GM21526 (cell line): ENCODE results near the gene CXCR6.

Experiments
- ATAC-seq: cut with Tn5 transposase; IDR thresholded peaks from one replicate; pipeline ENCODE4 v1.9.1; 2021; ENCODE audit warnings: moderate library complexity; ENCODE audit not compliant: unreplicated experiment, low FRiP score

Gene CXCR6

GRCh38 chr3:45943207-45943846, at the start of gene CXCR6:
CXCR6 (plus strand) TSS chr3:45943464; CDS start chr3:45946482, 3,018 bp downstream.
- no peak for ATAC-seq

DNA sequence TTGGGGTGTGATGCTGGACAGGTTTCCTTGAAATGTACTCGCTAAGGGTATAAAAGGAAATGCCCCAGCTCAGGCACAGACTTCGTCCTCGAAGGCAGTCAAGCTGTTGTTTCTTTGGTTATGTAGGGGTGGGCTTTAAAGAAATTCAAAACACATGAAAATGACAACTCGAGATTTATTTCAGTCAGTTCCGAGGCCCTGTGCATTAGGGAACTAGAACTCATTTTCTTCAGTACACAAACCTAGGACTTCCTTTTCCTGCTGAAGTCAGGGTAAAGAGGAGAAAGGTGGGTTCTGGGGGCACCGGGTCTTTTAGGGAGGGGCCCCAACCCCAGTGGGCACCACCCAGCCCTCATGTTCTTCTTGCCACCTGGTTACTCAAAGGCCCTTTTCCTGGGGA, 49.2 kb upstream of the CXCR6 start:
- ATAC-seq, result no peak

- no peak for ATAC-seq
These were observed 47.4 kb upstream of the CXCR6 start for GRCh38 chr3:45895686-45896468.

GRCh38 chr3:45896956-45897355, 46.3 kb upstream of the CXCR6 start:
- no peak for ATAC-seq

DNA sequence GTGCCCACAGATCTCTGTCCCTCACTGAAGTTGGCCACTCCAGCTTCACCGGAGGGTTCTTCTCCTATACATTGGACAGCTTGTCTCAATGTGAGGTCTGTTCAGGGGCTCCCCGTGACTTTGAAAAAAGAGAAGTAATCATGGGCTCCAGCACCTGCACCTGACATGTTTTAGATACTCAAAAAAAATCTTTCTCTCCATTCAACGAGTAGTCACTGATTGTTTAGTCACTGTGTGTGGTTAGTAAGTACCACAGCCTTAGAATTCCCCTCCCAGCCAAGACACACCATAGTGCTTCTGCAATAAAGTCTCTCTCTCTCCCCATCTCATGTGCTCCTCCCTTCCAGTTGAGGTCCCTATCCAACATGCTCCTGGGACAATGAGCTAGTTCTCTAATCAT, 38.3 kb upstream of the CXCR6 start:
- no peak for ATAC-seq

- no peak for ATAC-seq
These were observed 37.5 kb upstream of the CXCR6 start for GRCh38 chr3:45905755-45906154.

DNA sequence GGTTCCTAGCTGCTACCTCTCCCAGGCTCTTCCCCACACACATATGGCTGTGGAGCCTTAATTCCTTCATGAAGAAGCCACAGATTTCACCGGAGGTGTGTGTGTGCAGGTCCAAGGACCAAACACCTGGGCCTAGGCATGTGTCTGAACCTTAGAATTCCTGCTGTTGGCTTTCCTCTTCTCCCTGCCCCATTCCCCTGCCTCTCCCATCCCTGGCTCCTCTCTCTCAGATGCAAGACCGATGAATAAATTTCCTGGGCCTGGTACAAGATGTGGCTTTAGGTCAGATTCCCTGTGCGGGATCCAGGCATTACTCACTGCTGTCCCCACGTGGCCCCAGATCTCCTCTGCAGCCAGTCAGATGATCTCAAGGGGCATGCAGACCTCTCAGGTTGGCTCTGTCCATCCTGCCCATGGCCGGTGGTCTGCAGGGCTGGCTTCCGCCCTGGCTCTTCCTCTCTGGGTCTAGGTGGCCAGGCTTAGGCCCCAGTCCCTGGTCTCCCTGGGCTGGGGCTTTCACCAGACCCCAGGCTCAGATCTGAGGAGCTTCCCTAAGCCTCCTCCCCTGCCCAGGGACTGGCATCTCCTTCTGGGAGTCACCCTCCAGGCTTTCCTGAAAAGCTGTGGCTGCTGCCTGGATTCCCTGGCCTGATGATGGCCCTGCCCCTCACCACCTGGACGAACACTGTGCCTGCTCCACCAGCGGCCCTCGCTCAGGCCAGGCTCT, 36.4 kb upstream of the CXCR6 start:
- ATAC-seq, result no peak

GRCh38 chr3:45907769-45908705, 35.2 kb upstream of the CXCR6 start:
- ATAC-seq, result no peak

GRCh38 chr3:45908761-45909160, 34.5 kb upstream of the CXCR6 start:
- no peak for ATAC-seq

- ATAC-seq, result no peak
These were observed 33.7 kb upstream of the CXCR6 start for GRCh38 chr3:45909542-45909941.

- no peak for ATAC-seq
These were observed 32.4 kb upstream of the CXCR6 start for GRCh38 chr3:45910892-45911291.

- ATAC-seq, result no peak
These were observed 31.6 kb upstream of the CXCR6 start for GRCh38 chr3:45911511-45912226.

- ATAC-seq, result no peak
These were observed 30.8 kb upstream of the CXCR6 start for GRCh38 chr3:45912435-45912834.

DNA sequence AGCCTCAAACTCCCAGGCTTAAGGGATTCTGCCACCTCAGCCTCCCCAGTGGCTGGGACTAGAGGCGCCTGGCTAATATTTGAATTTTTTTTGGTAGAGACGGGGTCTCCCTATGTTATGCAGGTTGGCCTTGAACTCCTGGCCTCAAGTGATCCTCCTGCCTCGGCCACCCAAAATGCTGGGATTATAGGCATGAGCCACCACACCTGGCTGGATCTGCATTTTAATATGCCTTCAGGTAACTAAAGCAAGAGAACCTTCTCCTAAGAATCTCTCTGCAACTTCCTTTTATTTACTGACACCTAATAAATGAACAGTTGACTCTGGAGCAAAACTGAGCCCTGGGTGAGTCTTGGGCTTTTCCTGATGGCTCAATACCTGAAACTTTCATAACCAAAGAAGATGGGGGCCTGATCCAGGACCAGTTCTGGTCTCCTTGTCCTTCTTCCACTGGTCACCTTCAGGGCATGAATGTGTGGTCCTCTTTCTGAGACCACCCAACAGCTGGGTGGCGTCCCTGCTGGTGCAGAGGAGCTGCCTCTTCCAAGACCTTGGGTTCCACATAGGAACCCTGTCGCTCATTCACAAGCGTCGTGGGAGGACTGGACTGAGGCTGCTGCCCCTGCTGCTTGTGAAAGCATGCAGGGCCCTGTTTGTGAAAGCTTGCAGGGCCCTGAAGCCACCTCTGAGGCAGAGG, 28.8 kb upstream of the CXCR6 start:
- ATAC-seq, result no peak

DNA sequence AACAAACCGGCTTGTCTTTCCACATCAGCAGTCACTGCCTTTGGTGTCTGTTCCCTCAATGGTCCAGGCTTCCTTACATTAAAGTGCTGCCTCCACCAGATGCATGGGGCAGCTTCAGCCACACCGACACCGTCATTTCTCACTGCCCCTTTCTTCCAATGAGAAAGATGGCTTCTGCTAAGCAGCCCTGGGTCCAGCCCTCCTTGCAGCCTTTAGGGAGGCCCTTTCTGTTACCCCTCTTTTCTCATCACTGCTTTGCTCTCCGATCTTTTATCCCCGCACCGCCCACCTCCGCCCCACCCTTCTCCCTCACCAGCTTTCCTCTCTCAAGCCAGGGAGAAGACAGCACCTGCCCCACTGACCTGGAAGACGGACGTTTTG, 28.2 kb upstream of the CXCR6 start:
- no peak for ATAC-seq

DNA sequence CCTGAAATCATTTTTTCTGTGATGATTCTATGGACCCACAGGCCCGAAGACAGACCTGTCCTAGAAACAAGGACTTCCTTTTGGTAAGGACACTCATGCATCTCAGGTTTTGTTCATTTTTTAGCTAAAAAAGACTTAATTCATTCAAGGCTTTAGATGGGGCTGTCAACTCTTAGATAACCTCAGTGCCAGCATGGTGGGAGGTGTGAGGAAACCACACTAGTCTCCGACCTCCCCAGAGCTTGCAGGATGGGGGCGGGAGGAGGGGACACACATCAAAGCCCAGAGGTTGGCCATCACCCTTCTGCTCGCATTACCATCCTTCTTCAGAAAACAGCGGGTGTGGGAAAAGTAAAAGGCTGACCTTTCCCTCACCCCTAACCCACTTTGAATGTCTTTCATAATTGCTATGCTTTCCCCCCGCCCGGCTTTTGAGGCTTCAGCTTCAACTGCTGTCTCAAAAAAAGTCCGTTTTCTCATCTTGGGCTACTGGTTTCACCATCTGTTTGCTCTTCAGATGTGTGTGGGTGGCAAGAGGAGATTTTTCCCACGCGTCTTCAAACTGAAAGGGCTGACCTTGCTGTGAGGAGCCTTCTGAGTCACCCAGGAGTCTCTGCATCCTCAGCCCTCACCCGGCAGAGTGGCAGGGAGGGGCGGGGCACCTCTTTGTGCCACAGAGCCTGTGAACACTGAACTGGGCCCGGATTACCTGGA, 27.6 kb upstream of the CXCR6 start:
- ATAC-seq, result peak; percentile 72

DNA sequence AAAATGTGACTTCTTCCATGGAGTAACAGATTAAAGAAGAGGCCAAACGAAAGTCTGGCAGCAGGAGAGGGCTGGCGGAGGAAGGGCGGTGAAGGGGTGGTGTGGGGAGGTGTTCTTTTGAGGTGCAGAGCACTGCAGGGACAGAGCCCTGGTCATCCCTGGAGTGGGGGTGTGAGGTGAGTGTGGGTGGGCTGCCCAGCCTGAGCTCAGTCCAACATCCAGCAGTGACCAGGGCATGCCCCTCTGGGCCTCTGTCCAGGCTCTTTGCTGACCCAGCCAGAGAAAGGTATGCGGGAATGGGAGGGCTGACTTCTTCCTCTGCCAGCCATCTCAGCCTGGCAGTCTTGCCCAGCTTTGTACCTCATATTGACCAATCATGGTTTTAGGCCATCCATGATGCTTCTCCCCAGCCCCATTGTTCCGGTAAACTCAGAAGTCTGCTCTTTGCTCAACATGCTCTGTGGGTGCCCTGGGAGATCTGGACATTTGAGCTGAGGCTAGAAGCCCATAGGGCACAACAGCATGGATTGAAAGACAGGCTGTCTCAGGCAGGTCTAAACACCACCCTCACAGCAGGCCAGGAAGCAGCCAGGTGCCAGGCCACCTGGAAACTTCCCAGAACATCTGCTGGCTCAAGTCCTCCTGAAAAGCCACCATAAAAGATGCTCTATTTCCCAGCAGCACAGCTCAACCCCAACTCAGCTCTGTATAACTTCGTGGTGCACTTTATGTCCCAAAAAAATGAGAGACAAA, 25.9 kb upstream of the CXCR6 start:
- ATAC-seq, result no peak
